GM19372 (cell line): ENCODE results near the gene GTPBP2.
"Not testable (repeated sequence)": the region's sequence is repeated elsewhere in the genome, so short reads cannot be mapped to it uniquely, and the experiment has no call there.

Experiments
- ATAC-seq: cut with Tn5 transposase; IDR thresholded peaks from one replicate; pipeline ENCODE4 v1.9.1; 2021; ENCODE audit warnings: mild to moderate bottlenecking, low read depth, moderate library complexity; ENCODE audit not compliant: unreplicated experiment

Gene GTPBP2

DNA sequence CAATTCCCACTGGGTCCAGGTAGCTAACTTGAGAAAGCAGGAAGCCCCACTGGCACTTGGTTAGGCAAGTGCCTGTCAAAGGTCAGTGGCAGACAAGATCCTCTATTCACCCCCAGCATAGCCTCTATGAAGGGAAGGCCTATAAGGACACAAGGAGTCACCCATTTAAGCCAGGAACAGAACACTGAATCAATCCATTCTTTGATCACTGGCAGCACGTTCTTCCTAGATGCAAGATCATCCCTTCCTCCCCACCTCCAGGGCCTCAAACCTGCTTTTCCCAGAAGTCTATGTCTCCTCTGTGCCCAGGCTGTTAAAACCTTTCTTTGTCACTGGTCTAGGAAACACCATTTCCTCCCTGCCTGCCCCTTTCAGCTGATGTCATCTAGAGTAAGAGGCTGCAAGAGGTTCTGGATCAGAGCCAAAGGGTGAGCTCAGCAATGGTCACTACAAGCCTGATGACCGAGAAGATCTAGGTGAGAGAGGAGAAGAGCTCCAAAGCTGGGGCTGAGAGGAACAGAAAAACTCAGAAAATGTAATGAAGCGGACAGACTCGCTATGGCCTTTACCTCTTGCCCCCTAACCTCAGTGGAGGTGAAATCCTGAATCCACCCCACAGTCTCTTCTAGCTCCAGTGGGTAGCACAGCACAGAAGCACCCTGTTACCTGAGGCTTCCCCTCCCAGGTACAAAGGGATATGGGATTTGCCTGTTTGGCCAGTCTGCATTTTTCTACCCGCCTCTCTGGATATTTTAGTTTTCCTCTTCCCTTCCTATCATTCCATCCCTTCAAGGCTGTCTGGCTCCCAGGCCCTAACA is 1.8 kb downstream of the GTPBP2 start:
- no peak for ATAC-seq

GRCh38 chr6:43625393-43625992 is 3.6 kb downstream of the GTPBP2 start:
- ATAC-seq: no peak

- no peak for ATAC-seq
Observed at GRCh38 chr6:43624786-43625288, 4.2 kb downstream of the GTPBP2 start.

GRCh38 chr6:43623880-43624785 is 4.9 kb downstream of the GTPBP2 start:
- no peak for ATAC-seq

DNA sequence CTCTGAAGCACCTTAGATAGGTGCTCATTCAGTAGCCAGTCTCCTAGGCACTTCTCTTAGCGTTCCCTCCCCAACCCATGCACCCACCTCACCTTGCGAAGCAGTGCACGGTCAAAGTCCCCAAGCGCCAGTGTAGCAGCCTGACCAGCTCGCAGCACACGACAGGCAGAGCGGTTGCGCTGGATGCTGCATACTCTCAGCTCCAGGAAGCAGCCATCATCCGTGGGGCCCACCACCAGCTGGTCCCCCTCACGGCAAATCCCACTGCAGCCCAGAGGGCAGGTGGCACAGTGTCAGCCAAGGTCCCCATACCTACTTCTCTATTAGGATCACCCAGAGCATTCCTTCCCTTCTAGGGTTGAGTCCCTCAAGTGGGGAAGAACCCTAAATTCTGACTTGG is 6.5 kb downstream of the GTPBP2 start:
- ATAC-seq: no peak

DNA sequence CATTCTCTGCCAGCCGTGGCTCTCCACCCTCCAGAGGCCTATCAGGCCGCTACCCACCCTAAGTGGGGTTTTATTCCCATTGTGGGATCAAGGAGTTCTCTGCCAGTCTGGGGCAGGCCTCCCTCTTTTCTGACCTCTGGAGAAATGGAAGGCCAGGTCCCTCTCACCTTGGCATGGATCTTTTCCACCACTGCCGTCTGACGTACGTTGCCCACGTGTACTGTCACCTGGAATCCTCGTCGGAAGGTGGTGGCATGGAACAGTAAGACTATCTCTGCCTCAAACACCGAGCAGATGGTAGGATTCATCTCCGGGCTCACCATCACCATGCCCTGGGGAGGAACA is 7.3 kb downstream of the GTPBP2 start:
- ATAC-seq: no peak

- no peak for ATAC-seq
Observed at GRCh38 chr6:43621078-43621835, 7.8 kb downstream of the GTPBP2 start.

- ATAC-seq: no peak
Observed at GRCh38 chr6:43616725-43617472, 12.2 kb downstream of the GTPBP2 start.

- no peak for ATAC-seq
Observed at GRCh38 chr6:43614396-43614730, 14.7 kb downstream of the GTPBP2 start.

DNA sequence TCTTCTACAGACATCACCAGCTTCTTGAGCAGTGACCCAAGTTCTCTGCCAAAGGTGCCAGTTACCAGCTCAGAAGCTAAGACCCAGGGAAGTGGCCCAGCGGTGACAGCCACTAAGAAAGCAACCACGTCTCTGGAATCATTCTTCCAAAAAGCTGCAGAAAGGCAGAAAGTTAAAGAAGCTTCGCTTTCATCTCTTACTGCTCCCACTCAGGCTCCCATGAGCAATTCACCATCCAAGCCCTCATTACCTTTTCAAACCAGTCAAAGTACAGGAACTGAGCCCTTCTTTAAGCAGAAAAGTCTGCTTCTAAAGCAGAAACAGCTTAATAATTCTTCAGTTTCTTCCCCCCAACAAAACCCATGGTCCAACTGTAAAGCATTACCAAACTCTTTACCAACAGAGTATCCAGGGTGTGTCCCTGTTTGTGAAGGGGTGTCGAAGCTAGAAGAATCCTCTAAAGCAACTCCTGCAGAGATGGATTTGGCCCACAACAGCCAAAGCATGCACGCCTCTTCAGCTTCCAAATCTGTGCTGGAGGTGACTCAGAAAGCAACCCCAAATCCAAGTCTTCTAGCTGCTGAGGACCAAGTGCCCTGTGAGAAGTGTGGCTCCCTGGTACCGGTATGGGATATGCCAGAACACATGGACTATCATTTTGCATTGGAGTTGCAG is 15.2 kb downstream of the GTPBP2 start:
- ATAC-seq: no peak

- no peak for ATAC-seq
Observed at GRCh38 chr6:43610431-43610830, 18.6 kb downstream of the GTPBP2 start.

DNA sequence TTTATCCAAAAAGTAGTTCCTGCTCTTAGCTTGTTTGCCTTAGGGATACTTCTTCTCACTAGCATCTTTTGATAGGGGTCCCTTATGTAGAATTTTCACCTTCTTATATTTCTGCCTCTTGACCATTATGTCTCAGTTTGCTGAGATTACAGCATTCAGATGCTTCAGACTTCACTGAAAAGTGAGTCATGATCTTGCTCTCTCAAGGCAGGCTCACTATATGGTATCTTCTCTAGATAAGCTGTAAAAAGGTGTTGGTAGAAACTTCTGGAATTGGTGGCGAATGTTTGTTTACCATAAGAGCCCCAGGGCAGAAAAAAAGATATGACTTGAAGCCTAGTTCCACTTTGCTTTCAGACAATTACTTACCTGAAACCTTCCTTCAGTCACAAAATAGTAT is 19.7 kb downstream of the GTPBP2 start:
- ATAC-seq: no peak

- no peak for ATAC-seq
Observed at GRCh38 chr6:43608807-43609206, 20.3 kb downstream of the GTPBP2 start.

- no peak for ATAC-seq
Observed at GRCh38 chr6:43608310-43608763, 20.7 kb downstream of the GTPBP2 start.

- no peak for ATAC-seq
Observed at GRCh38 chr6:43606019-43606418, 23.0 kb downstream of the GTPBP2 start.

- no peak for ATAC-seq
Observed at GRCh38 chr6:43604174-43604573, 24.9 kb downstream of the GTPBP2 start.

- ATAC-seq: no peak
Observed at GRCh38 chr6:43600595-43600994, 28.5 kb downstream of the GTPBP2 start.

GRCh38 chr6:43593938-43594337 is 35.1 kb downstream of the GTPBP2 start:
- ATAC-seq: no peak

GRCh38 chr6:43589564-43589963 is 39.5 kb downstream of the GTPBP2 start:
- not testable (repeated sequence) for ATAC-seq
